ENCODE data around the gene FGF14.

DNA sequence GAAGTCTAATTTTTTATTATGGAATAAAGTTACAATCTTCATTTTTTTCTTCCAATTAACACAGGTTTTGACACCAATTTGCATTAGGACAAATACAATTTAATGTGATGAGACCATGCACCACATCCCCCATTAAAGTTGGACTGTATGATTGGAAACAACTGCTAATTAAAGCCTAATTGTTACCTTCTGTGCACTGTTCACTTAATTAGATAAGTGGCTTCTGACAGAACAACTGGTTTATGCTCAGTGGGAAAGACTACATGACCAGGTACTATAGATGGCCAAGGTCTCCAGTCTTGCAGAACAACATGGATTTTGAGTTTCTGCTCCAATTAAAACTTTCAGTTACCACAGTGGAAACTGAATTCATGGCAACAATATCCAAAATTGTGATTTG is 198.1 kb downstream of the FGF14 start:
- TF ChIP-seq, protein P1, sequence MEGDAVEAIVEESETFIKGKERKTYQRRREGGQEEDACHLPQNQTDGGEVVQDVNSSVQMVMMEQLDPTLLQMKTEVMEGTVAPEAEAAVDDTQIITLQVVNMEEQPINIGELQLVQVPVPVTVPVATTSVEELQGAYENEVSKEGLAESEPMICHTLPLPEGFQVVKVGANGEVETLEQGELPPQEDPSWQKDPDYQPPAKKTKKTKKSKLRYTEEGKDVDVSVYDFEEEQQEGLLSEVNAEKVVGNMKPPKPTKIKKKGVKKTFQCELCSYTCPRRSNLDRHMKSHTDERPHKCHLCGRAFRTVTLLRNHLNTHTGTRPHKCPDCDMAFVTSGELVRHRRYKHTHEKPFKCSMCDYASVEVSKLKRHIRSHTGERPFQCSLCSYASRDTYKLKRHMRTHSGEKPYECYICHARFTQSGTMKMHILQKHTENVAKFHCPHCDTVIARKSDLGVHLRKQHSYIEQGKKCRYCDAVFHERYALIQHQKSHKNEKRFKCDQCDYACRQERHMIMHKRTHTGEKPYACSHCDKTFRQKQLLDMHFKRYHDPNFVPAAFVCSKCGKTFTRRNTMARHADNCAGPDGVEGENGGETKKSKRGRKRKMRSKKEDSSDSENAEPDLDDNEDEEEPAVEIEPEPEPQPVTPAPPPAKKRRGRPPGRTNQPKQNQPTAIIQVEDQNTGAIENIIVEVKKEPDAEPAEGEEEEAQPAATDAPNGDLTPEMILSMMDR (IDR thresholded peaks at IDR 0.05), result no peak
- TF ChIP-seq POLR2A (IDR thresholded peaks at IDR 0.05) (no peak), POLR2AphosphoS5 (IDR thresholded peaks at IDR 0.05) (no peak)
